ENCODE results near the gene CLNK. TPM values are rescaled to one million over a fixed set of nuclear protein-coding genes. Genes with fewer than 3 reads are reported as not detected.

CLNK gene
- total RNA-seq, 1 donor from 2014 or later = 0.35 TPM

GRCh38 chr4:10713591-10713990 lies 29.0 kb upstream of the CLNK start:
- Histone ChIP-seq H3K27me3 (no peaks in the 10 kb centered on the region), H3K4me3 (no peak overlapping the region), H3K27ac (no peak overlapping the region), H3K4me1 (no peaks in the 10 kb centered on the region), H3K9me3 (no peaks in the 10 kb centered on the region), H3K36me3 (no peaks in the 10 kb centered on the region)
- DNase-seq = no peak
- no peak for TF ChIP-seq CTCF (IDR thresholded peaks at IDR 0.05)
- no peak for ATAC-seq
- intact Hi-C loops (cut with DNase I) = no loop called here

GRCh38 chr4:10706236-10706635 lies 21.7 kb upstream of the CLNK start:
- no peak for ATAC-seq
- TF ChIP-seq CTCF (IDR thresholded peaks at IDR 0.05) = no peak
- no peak overlapping the region for H3K4me3 ChIP-seq
- no peaks in the 10 kb centered on the region for H3K27me3 ChIP-seq
- H3K27ac ChIP-seq = no peak overlapping the region
- DNase-seq = no peak
- no peaks in the 10 kb centered on the region for H3K9me3 ChIP-seq
- intact Hi-C loops (cut with DNase I) = no loop called here
- no peaks in the 10 kb centered on the region for H3K36me3 ChIP-seq
- no peaks in the 10 kb centered on the region for H3K4me1 ChIP-seq

- no peaks in the 10 kb centered on the region for H3K9me3 ChIP-seq
- ATAC-seq (no peak), DNase-seq (no peak)
- no peak for TF ChIP-seq CTCF (IDR thresholded peaks at IDR 0.05)
- H3K4me3 ChIP-seq = no peak overlapping the region
- H3K4me1 ChIP-seq = no peaks in the 10 kb centered on the region
- no peaks in the 10 kb centered on the region for H3K27me3 ChIP-seq
- intact Hi-C loops (cut with DNase I) = no loop called here
- H3K27ac ChIP-seq = no peak overlapping the region
- no peaks in the 10 kb centered on the region for H3K36me3 ChIP-seq
Measured at GRCh38 chr4:10704430-10704810, 19.9 kb upstream of the CLNK start.

- Histone ChIP-seq H3K4me3 (no peak overlapping the region), H3K4me1 (no peaks in the 10 kb centered on the region), H3K9me3 (no peaks in the 10 kb centered on the region), H3K27ac (no peak overlapping the region), H3K36me3 (no peaks in the 10 kb centered on the region), H3K27me3 (no peaks in the 10 kb centered on the region)
- ATAC-seq (no peak), DNase-seq (no peak)
- intact Hi-C loops (cut with DNase I) = no loop called here
- no peak for TF ChIP-seq CTCF (IDR thresholded peaks at IDR 0.05)
Measured at GRCh38 chr4:10703766-10704429, 19.3 kb upstream of the CLNK start.

GRCh38 chr4:10703156-10703555 lies 18.6 kb upstream of the CLNK start:
- Histone ChIP-seq H3K4me3 (no peak overlapping the region), H3K4me1 (no peaks in the 10 kb centered on the region), H3K27me3 (no peaks in the 10 kb centered on the region), H3K27ac (no peak overlapping the region), H3K36me3 (no peaks in the 10 kb centered on the region), H3K9me3 (no peaks in the 10 kb centered on the region)
- intact Hi-C loops (cut with DNase I) = no loop called here
- no peak for ATAC-seq
- no peak for TF ChIP-seq CTCF (IDR thresholded peaks at IDR 0.05)
- no peak for DNase-seq

Data from upper lobe of right lung (tissue), 1 donor.